ENCODE results near the gene STAG2.
"Not testable (repeated sequence)": the region's sequence is repeated elsewhere in the genome, so short reads cannot be mapped to it uniquely, and the experiment has no call there.

Gene STAG2

DNA sequence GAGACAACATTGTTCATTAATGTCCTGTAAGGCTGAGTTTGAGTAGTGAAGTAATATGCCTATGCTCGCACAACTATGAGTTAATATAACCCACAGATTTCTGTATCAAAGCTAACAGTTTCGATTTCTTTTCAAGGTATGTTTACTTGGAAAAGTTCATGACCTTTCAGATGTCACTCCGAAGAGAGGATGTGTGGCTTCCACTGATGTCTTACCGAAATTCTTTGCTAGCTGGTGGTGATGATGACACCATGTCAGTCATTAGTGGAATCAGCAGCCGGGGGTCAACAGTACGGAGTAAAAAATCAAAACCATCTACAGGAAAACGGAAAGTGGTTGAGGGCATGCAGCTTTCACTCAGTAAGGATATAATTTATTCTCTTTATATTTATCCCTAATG, 124.9 kb downstream of the STAG2 start:
- DNase-seq (ENCODE audit: insufficient read length, low spot score): no peak
- TF ChIP-seq, protein P1, sequence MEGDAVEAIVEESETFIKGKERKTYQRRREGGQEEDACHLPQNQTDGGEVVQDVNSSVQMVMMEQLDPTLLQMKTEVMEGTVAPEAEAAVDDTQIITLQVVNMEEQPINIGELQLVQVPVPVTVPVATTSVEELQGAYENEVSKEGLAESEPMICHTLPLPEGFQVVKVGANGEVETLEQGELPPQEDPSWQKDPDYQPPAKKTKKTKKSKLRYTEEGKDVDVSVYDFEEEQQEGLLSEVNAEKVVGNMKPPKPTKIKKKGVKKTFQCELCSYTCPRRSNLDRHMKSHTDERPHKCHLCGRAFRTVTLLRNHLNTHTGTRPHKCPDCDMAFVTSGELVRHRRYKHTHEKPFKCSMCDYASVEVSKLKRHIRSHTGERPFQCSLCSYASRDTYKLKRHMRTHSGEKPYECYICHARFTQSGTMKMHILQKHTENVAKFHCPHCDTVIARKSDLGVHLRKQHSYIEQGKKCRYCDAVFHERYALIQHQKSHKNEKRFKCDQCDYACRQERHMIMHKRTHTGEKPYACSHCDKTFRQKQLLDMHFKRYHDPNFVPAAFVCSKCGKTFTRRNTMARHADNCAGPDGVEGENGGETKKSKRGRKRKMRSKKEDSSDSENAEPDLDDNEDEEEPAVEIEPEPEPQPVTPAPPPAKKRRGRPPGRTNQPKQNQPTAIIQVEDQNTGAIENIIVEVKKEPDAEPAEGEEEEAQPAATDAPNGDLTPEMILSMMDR (IDR thresholded peaks at IDR 0.05; ENCODE audit: insufficient read depth, missing control alignments): no peak
- no peak for FAIRE-seq

DNA sequence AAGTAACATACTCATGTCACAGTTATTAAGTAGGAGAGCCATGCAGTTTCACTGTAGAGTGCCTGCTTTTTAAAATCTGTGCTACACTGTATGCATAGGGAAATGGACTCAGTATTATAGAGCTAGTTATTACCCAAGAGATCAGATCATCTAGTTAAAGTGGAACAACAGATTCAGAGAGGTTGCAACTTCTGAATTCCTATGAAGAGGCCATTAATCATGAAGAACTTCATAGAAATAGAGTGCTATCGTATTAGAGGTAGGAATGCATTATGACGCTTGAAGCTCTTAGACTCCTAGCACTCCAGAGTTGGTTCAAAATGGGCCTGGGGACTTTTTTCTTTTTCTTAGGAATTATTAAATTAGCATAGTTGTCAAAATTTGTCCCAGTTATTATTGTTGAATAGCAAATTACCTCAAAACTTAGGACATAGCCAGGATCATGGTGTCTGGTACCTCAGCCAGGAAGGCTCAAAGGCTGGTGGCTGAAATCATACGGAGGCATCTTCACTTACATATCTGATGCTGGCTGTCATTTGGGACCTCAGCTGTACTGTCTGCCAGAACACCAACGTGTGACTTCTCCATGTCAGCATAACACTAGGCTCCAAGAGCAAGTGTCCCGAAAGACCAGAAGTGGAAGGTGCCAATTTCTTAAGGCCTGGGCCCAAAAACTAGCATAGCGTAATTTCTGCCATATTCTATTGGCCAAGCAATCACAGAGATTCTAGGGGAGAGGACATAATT, 125.7 kb downstream of the STAG2 start:
- no peak for FAIRE-seq
- TF ChIP-seq, protein P1 (IDR thresholded peaks at IDR 0.05; ENCODE audit: insufficient read depth, missing control alignments): no peak
- no peak for DNase-seq (ENCODE audit: insufficient read length, low spot score)

DNA sequence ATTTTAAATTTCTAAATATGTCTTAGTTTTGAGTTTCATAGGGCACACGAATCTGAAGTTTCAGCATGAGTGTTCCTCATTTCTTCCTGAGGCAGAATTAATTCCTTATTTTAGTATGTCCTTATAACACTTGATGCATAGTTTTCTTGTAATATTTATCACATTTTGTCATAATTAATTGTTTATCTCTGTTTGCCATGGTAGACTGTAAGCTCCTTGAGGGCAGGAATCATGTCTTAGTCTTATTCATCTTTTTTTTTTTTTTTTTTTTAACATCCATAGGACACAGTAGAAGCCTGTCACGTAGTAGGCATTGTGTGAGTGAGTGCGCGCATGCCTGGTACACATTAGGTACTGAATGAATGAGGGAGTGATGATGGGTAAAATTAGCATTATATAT, 131.7 kb downstream of the STAG2 start:
- no peak for FAIRE-seq
- TF ChIP-seq, protein P1 (IDR thresholded peaks at IDR 0.05; ENCODE audit: insufficient read depth, missing control alignments): no peak

DNA sequence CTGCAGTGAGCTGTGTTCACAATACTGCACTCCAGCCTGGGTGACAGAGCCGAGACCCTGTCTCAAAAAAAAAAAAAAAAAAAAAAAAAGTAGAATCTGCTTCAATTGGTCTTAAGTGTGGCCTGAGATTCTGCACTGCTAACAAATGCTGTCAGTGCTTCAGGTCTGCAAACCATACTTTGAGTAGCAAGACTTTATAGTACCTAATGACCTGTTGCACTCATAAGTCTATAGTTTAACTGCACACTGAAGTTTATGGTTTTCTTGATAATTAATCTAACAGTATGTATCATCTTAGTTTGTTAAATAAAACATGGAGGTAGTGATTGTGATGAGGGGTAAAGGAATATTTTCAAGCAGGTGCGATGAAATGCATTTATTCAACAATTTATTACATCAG, 135.6 kb downstream of the STAG2 start:
- DNase-seq (ENCODE audit: insufficient read length, low spot score) (no peak), FAIRE-seq (no peak)
- TF ChIP-seq, protein P1 (IDR thresholded peaks at IDR 0.05; ENCODE audit: insufficient read depth, missing control alignments): no peak

More for the DNA sequence above, 131.7 kb downstream of the STAG2 start:
- no peak for DNase-seq (ENCODE audit: insufficient read length, low spot score)

DNA sequence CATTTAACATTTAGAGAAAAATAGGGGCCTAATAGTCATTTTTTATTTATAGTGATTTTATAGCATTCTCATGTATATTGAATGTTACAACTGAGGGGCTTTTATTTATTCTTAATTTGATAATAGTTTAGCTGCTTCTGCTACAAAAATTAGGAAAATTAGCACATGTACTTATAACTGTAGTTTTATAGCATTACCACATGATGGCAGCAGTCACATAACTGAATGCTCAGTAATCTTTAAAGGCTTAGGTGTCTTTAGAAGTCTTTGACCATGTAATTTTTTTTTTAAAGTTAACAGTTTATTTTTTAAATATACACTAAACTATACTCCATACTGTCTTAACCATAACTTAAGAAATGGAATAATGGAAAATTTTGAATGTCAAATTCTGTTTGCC, 136.6 kb downstream of the STAG2 start:
- DNase-seq (ENCODE audit: insufficient read length, low spot score): no peak
- TF ChIP-seq, protein P1 (IDR thresholded peaks at IDR 0.05; ENCODE audit: insufficient read depth, missing control alignments): peak; percentile 45
- FAIRE-seq: no peak

DNA sequence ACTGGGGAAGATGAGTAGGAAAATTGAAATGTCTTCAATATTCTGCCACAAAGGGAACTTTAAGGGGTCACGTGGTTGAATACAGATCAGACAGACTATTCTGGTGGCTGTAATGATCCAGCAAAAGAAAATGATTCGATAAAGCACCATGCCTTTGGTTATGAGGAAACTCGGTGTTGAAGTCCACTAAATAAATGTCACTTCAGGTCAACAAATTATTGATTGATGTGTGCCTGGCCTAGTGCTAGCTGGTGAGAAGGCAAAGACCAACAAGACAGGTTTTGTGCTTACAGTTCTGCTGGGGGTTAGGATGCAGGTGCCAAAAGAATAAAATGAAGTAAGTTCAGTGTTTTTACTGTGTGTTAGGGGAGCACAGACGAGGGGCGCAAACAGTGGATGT, 142.5 kb downstream of the STAG2 start:
- DNase-seq (ENCODE audit: insufficient read length, low spot score) (no peak), FAIRE-seq (no peak)
- TF ChIP-seq, protein P1 (IDR thresholded peaks at IDR 0.05; ENCODE audit: insufficient read depth, missing control alignments): no peak

DNA sequence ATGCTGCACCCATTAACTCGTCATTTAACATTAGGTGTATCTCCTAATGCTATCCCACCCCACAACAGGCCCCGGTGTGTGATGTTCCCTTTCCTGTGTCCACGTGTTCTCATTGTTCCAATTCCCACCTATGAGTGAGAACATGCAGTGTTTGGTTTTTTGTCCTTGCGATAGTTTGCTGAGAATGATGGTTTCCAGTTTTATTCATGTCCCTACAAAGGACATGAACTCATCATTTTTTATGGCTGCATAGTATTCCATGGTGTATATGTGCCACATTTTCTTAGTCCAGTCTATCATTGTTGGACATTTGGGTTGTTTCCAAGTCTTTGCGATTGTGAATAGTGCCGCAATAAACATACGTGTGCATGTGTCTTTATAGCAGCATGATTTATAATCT, 143.0 kb downstream of the STAG2 start:
- DNase-seq (ENCODE audit: insufficient read length, low spot score); FAIRE-seq: not testable (repeated sequence)
